ENCODE measurements around the gene OCA2. TPM values are rescaled to one million over a fixed set of nuclear protein-coding genes. Genes with fewer than 3 reads are reported as not detected.

Gene OCA2
- total and polyA plus RNA-seq, 2 of the 4 experiments (the other 2 are of a cell fraction): under 0.01 to 0.03 TPM

DNA sequence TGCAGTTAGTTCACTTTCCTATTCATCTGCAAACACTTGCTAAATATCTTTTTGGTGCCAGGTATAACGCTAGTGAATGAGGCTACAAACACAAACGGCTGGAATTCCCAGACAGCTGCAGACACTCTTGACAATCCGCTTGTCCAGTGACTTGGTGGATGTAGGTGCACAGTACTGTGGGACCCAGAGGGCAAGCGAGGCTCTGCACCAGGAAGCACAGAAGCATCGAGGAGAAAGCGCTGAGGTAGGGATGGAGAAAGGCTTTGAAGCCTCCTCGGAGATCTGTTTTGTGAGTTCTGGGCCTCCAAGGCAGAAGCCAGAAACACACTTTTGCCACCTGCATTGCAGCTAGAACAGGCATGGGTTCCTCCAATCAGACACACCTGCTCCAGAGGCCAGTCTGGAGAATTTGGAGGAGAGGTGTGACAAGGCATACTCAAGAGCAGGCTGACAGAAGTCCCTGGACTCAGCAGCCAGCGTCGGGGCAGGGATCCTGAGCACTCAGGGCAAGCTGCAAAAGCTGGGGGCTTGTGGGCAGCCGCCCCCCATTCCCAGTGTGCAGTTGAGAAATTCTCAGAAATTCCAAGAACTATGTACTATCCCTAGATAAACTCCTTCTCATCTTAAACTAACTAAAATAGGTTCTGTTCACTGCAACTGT, 232.5 kb downstream of the OCA2 start:
- no peaks in the 10 kb centered on the region for H4K20me1 ChIP-seq (ENCODE audit: insufficient read depth, low read length)
- in situ Hi-C loops (cut with MboI; ENCODE audit: low sequenced_read_pairs) (no loop called here), intact Hi-C loops (cut with micrococcal nuclease) (no loop called here), dilution Hi-C loops (cut with HindIII; ENCODE audit: low sequenced_read_pairs, unreplicated experiment) (no loop called here)
- POLR2A ChIA-PET (ENCODE audit: unreplicated experiment): no interaction called here
- H3K4me2 ChIP-seq (ENCODE audit: low read depth, low read length): no peak overlapping the region
- no peak overlapping the region for H2BK5ac ChIP-seq (ENCODE audit: low read depth, low read length, poor library complexity, severe bottlenecking)
- no peaks in the 10 kb centered on the region for H3K4me1 ChIP-seq (ENCODE audit: control insufficient read depth, insufficient read depth, low read length)
- WGBS, 2 experiments (ENCODE audit: extremely low coverage in 2 of 2, insufficient read length in 1 of 2): 61% methylated on average over 3 of the region's 10 CpGs; no CpG with 5 or more reads in 1 of the 2 experiments
- no peak overlapping the region for H3K27ac ChIP-seq (ENCODE audit: insufficient read depth, low read length)
- no peak overlapping the region for H3K4me3 ChIP-seq (ENCODE audit: insufficient read depth, low read depth, low read length)
- no peak overlapping the region for H3K9ac ChIP-seq (ENCODE audit: low read depth, low read length)
- no peak overlapping the region for H2AK9ac ChIP-seq (replicated peaks; ENCODE audit: low read depth, low read length, poor library complexity)
- no peak overlapping the region for H3K18ac ChIP-seq (ENCODE audit: low read depth, low read length)
- no peak overlapping the region for H4K8ac ChIP-seq (ENCODE audit: low read depth in 2 of 2, low read length in 2 of 2)
- CTCF ChIA-PET: no interaction called here
- no peak overlapping the region for H2BK20ac ChIP-seq (ENCODE audit: low read depth, low read length)
- H4K91ac ChIP-seq (ENCODE audit: insufficient read depth, low read depth, low read length): no peak overlapping the region
- no peak overlapping the region for H4K5ac ChIP-seq (ENCODE audit: low read depth, low read length)
- DNase-seq (no peak), ATAC-seq (ENCODE audit: low read depth) (no peak)
- H3K27me3 ChIP-seq (ENCODE audit: control insufficient read depth, insufficient read depth, low read length): no peaks in the 10 kb centered on the region
- H3K9me3 ChIP-seq (ENCODE audit: control insufficient read depth, insufficient read depth, low read length): peaks cover 36% of the 10 kb centered on the region
- no peak overlapping the region for H3K14ac ChIP-seq (replicated peaks; ENCODE audit: low read depth, low read length)
- no peak overlapping the region for H2BK15ac ChIP-seq (ENCODE audit: low read depth, low read length)
- H3K79me1 ChIP-seq (ENCODE audit: low read depth in 1 of 2, low read length in 2 of 2): no peaks in the 10 kb centered on the region
- H3K4ac ChIP-seq (ENCODE audit: low read depth, low read length): no peak overlapping the region
- TF ChIP-seq MAZ (IDR thresholded peaks at IDR 0.05; ENCODE audit: borderline replicate concordance, low read depth, low read length) (no peak), SMC3 (IDR thresholded peaks at IDR 0.05; ENCODE audit: low read depth, low read length) (no peak), FOS (IDR thresholded peaks at IDR 0.05; ENCODE audit: low read depth, low read length) (no peak), CHD1 (IDR thresholded peaks at IDR 0.05; ENCODE audit: low read depth, low read length) (no peak), CEBPB (IDR thresholded peaks at IDR 0.05; ENCODE audit: low read depth, low read length) (no peak), MXI1 (IDR thresholded peaks at IDR 0.05; ENCODE audit: borderline replicate concordance, low read depth, low read length) (no peak), POLR2A (IDR thresholded peaks at IDR 0.05; ENCODE audit: low read depth, low read length) (no peak), NFE2L2 (IDR thresholded peaks at IDR 0.05; ENCODE audit: low read depth, low read length) (no peak)
- TF ChIP-seq, protein P1, sequence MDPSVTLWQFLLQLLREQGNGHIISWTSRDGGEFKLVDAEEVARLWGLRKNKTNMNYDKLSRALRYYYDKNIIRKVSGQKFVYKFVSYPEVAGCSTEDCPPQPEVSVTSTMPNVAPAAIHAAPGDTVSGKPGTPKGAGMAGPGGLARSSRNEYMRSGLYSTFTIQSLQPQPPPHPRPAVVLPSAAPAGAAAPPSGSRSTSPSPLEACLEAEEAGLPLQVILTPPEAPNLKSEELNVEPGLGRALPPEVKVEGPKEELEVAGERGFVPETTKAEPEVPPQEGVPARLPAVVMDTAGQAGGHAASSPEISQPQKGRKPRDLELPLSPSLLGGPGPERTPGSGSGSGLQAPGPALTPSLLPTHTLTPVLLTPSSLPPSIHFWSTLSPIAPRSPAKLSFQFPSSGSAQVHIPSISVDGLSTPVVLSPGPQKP (IDR thresholded peaks at IDR 0.05; ENCODE audit: borderline replicate concordance, low read depth, low read length): no peak
- H3K36me3 ChIP-seq (ENCODE audit: control insufficient read depth, insufficient read depth, low read length): no peaks in the 10 kb centered on the region
- H2BK120ac ChIP-seq (ENCODE audit: low read depth, low read length): no peak overlapping the region
- no TSS peak for BruUV-seq (replicated peaks)
- H3K23ac ChIP-seq (ENCODE audit: low read depth, low read length): no peak overlapping the region
- H3K56ac ChIP-seq (ENCODE audit: extremely low read depth, insufficient read depth, low read length): no peak overlapping the region
- H2AFZ ChIP-seq (replicated peaks; ENCODE audit: low read length, poor library complexity): no peak overlapping the region
- no peak overlapping the region for H2AK5ac ChIP-seq (ENCODE audit: low read depth, low read length)
- no peaks in the 10 kb centered on the region for H3K9me1 ChIP-seq (ENCODE audit: insufficient read depth, low read length)

Measured in IMR-90 (cell line).